Mucosa of rectum (tissue), 2 donors: ENCODE results near the gene CDKAL1.

Experiments
- H3K27ac ChIP-seq, 2 donors: one replicate each; pipeline ENCODE4 v1.7.0; 2013; ENCODE audit warnings: inconsistent platforms in 2 of 2, low read depth in 2 of 2, low read length in 2 of 2
- H3K27me3 ChIP-seq, 2 donors: one replicate each; pipeline ENCODE4 v1.7.0; 2013; ENCODE audit warnings: low read length in 2 of 2; ENCODE audit not compliant: control insufficient read depth in 2 of 2, insufficient read depth in 2 of 2
- H3K36me3 ChIP-seq, 2 donors: one replicate each; pipeline ENCODE4 v1.7.0; 2013; ENCODE audit warnings: low read length in 2 of 2; ENCODE audit not compliant: control insufficient read depth in 2 of 2, insufficient read depth in 2 of 2
- H3K4me1 ChIP-seq, 2 donors: one replicate each; pipeline ENCODE4 v1.7.0; 2013; ENCODE audit warnings: low read length in 2 of 2, mild to moderate bottlenecking in 1 of 2; ENCODE audit not compliant: control insufficient read depth in 2 of 2, insufficient read depth in 2 of 2
- H3K4me3 ChIP-seq, 2 donors: one replicate each; pipeline ENCODE4 v1.7.0; 2013; ENCODE audit warnings: low read length in 2 of 2
- H3K9ac ChIP-seq, 2 donors: one replicate each; pipeline ENCODE4 v1.7.0; 2013; ENCODE audit warnings: low read length in 2 of 2, low read depth in 1 of 2, mild to moderate bottlenecking in 1 of 2
- H3K9me3 ChIP-seq, 2 donors: one replicate each; pipeline ENCODE4 v1.7.0; 2013; ENCODE audit warnings: low read length in 2 of 2; ENCODE audit not compliant: control insufficient read depth in 2 of 2
- donor health status: healthy.
- donor health status: Normal muscosa, but diverticular disease.

CDKAL1 gene

DNA sequence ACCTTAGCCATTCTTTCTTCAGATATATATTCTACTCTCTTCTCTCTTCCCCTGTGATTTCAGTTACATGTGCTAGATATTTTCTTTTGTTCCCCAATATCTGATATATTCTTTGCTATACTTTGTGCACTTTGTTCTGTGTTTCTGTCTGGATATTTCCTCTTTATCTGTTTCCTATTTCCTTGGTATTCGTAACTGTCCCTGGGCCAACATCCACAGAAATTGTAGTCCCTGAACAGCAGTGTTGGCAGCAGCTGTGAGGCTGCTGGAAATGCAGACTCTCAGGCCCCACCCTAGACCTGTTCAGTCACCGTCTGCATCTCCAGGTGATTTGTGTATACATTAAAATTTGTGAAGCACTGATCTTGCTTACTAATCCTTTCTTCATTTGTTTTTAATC, 536.4 kb downstream of the CDKAL1 start:
- Histone ChIP-seq H3K36me3 (no peaks in the 10 kb centered on the region), H3K27ac (no peak overlapping the region), H3K4me1 (no peaks in the 10 kb centered on the region), H3K4me3 (no peak overlapping the region), H3K9me3 (no peaks in the 10 kb centered on the region), H3K27me3 (no peaks in the 10 kb centered on the region), H3K9ac (no peak overlapping the region)

DNA sequence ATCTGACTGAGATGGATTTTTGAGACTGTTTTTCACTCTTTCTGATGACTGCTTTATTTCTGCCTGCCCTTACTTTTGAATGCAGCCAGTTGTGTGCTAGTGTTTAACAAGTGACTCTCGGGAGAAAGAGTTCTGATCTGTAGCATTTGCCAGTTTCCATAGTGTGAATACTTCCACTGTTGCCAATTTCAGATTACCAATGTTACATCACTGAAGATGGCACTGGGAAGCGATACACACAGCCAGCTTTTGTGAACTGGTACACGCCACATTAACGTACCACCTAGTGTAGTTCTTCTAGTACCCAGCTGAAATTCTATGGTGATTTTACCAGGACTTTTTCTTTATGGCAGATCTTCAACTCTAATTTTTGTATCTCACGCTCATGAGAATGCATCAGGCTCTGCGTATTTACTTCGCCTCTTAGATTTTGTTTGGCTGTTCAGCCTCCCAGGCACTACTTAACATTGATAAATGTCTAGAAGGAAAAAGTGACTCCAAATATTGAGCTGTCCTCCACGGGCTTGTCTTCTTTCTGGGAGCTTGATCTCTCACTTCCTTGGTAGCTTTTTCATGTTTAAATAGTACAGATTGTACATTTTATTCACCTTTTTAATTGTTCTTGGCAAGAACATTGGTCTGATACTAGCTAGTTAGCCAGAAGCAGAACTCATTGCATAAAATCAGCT, 537.7 kb downstream of the CDKAL1 start:
- H3K36me3 ChIP-seq: no peaks in the 10 kb centered on the region
- no peak overlapping the region for H3K9ac ChIP-seq
- no peak overlapping the region for H3K4me3 ChIP-seq
- no peak overlapping the region for H3K27ac ChIP-seq
- H3K27me3 ChIP-seq: no peaks in the 10 kb centered on the region
- H3K9me3 ChIP-seq: no peaks in the 10 kb centered on the region
- H3K4me1 ChIP-seq: no peaks in the 10 kb centered on the region

GRCh38 chr6:21073318-21073839, 539.1 kb downstream of the CDKAL1 start:
- no peaks in the 10 kb centered on the region for H3K36me3 ChIP-seq
- H3K9ac ChIP-seq: no peak overlapping the region
- no peaks in the 10 kb centered on the region for H3K9me3 ChIP-seq
- no peaks in the 10 kb centered on the region for H3K27me3 ChIP-seq
- H3K4me3 ChIP-seq: no peak overlapping the region
- H3K4me1 ChIP-seq: no peaks in the 10 kb centered on the region
- no peak overlapping the region for H3K27ac ChIP-seq

GRCh38 chr6:21074484-21074883, 540.2 kb downstream of the CDKAL1 start:
- H3K36me3 ChIP-seq: no peaks in the 10 kb centered on the region
- H3K27me3 ChIP-seq: no peaks in the 10 kb centered on the region
- no peak overlapping the region for H3K4me3 ChIP-seq
- H3K4me1 ChIP-seq: no peaks in the 10 kb centered on the region
- H3K9ac ChIP-seq: no peak overlapping the region
- no peak overlapping the region for H3K27ac ChIP-seq
- H3K9me3 ChIP-seq: no peaks in the 10 kb centered on the region

GRCh38 chr6:21075986-21076385, 541.7 kb downstream of the CDKAL1 start:
- Histone ChIP-seq H3K36me3 (no peaks in the 10 kb centered on the region), H3K4me1 (no peaks in the 10 kb centered on the region), H3K4me3 (no peak overlapping the region), H3K27ac (no peak overlapping the region), H3K27me3 (no peaks in the 10 kb centered on the region), H3K9ac (no peak overlapping the region), H3K9me3 (no peaks in the 10 kb centered on the region)

DNA sequence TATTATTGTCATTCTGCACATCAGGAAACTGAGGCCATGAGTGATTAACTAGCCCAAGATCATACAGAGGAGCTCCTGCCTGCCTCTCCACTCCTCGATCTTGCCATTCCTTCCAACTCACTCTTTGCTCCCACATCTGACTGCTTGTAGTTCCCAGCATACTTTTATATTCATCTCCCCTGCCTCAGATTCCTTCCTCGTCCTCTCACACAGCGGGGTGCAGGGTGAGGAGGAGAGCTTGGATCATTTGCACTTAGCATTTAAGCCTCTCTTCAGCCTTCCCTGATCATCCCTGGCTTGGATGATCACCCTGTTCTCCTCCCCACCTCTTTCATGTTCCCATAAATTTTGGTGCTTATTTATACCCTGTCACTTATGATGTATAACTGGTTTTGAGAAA, 544.2 kb downstream of the CDKAL1 start:
- Histone ChIP-seq H3K36me3 (no peaks in the 10 kb centered on the region), H3K4me3 (no peak overlapping the region), H3K27ac (no peak overlapping the region), H3K4me1 (no peaks in the 10 kb centered on the region), H3K9ac (no peak overlapping the region), H3K27me3 (no peaks in the 10 kb centered on the region), H3K9me3 (no peaks in the 10 kb centered on the region)

DNA sequence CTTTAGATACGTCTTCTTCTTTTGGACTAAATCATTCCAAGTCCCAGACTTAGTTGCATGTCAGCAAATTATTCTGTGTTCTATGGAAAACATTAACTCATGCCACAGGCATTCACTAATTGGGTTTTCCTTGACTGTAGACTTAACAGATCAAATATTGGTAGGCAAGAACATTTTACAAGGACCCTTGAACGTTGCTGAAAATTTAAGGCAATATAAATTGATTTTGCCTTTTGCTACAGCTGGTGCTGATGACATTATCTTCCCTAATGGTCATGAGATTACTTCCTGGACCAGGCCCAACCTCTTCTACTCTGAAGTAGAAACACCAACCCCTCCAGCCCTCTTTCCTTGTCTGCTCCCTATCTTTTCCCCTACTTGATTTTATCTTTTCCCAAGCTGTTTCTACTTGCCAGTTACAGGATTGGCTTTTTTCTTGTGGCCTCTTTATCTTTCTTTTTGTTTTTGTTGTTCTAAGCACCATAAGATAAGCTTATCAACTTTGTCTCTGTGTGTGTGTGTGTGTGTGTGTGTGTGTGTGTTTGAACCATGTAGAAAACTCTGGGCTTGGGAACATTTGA, 545.3 kb downstream of the CDKAL1 start:
- Histone ChIP-seq H3K4me1 (no peaks in the 10 kb centered on the region), H3K36me3 (no peaks in the 10 kb centered on the region), H3K27me3 (no peaks in the 10 kb centered on the region), H3K4me3 (no peak overlapping the region), H3K9me3 (no peaks in the 10 kb centered on the region), H3K27ac (no peak overlapping the region), H3K9ac (no peak overlapping the region)

- Histone ChIP-seq H3K36me3 (no peaks in the 10 kb centered on the region), H3K27me3 (no peaks in the 10 kb centered on the region), H3K9ac (no peak overlapping the region), H3K27ac (no peak overlapping the region), H3K4me1 (no peaks in the 10 kb centered on the region), H3K4me3 (no peak overlapping the region), H3K9me3 (no peaks in the 10 kb centered on the region)
Measured at GRCh38 chr6:21080221-21080620, 546.0 kb downstream of the CDKAL1 start.

GRCh38 chr6:21082091-21082490, 547.8 kb downstream of the CDKAL1 start:
- H3K4me3 ChIP-seq: no peak overlapping the region
- no peaks in the 10 kb centered on the region for H3K27me3 ChIP-seq
- H3K9me3 ChIP-seq: no peaks in the 10 kb centered on the region
- H3K27ac ChIP-seq: no peak overlapping the region
- no peak overlapping the region for H3K9ac ChIP-seq
- no peaks in the 10 kb centered on the region for H3K36me3 ChIP-seq
- no peaks in the 10 kb centered on the region for H3K4me1 ChIP-seq

- no peak overlapping the region for H3K9ac ChIP-seq
- H3K4me1 ChIP-seq: no peaks in the 10 kb centered on the region
- no peaks in the 10 kb centered on the region for H3K9me3 ChIP-seq
- H3K4me3 ChIP-seq: no peak overlapping the region
- H3K36me3 ChIP-seq: no peaks in the 10 kb centered on the region
- no peaks in the 10 kb centered on the region for H3K27me3 ChIP-seq
- no peak overlapping the region for H3K27ac ChIP-seq
Measured at GRCh38 chr6:21083708-21084107, 549.5 kb downstream of the CDKAL1 start.
